Panc1 (cell line): Measurements from ENCODE around the gene NOTCH3. TPM values are rescaled to one million over a fixed set of nuclear protein-coding genes. Genes with fewer than 3 reads are reported as not detected.

ENCODE experiments used
- ATAC-seq: fragments of 200-7000 bp; cut with Tn5 transposase; 2 replicates; pipeline ENCODE4 v1.9.1; 2020; ENCODE audit warnings: mild to moderate bottlenecking, moderate library complexity
- BruUV-seq: library from RNA; stranded (reverse); fragments of 400-500 nt; replicated peaks from 2 replicates; lab custom pipeline; 2021; lab: Mats Ljungman, UMichigan
- CTCF ChIA-PET: fragments of 300-600 bp; sonication (Branson Sonifier 250); formaldehyde crosslinking; loops from one replicate; lab custom pipeline; 2022; ENCODE audit warnings: antibody characterized with exemption; lab: Charles Lee
- POLR2A ChIA-PET: fragments of 300-600 bp; sonication (Branson Sonifier 250); formaldehyde crosslinking; loops from one replicate; lab custom pipeline; 2022; ENCODE audit warnings: antibody characterized with exemption; lab: Charles Lee
- DNase-seq: peaks from one replicate; pipeline ENCODE4 v3.0.0-alpha.2; 2010; ENCODE audit warnings: low read depth, low spot score
- H3K27ac ChIP-seq: 2 replicates; pipeline ENCODE4 v1.5.1; 2011; ENCODE audit warnings: mild to moderate bottlenecking, low read length, inconsistent platforms
- H3K27me3 ChIP-seq: fragments of 200-500 bp; sonication (Bioruptor generic); 2 replicates; pipeline ENCODE4 v1.6.0; 2014; ENCODE audit warnings: low read length, inconsistent platforms; ENCODE audit not compliant: control insufficient read depth, insufficient read depth
- H3K36me3 ChIP-seq: fragments of 200-500 bp; sonication (Bioruptor generic); 2 replicates; pipeline ENCODE4 v1.5.1; 2014; ENCODE audit warnings: inconsistent platforms, mild to moderate bottlenecking, low read length, moderate library complexity; ENCODE audit not compliant: control insufficient read depth, insufficient read depth
- H3K4me1 ChIP-seq: 2 replicates; pipeline ENCODE4 v1.5.1; 2011; ENCODE audit warnings: inconsistent platforms, mild to moderate bottlenecking, low read length, moderate library complexity; ENCODE audit not compliant: control insufficient read depth, insufficient read depth
- H3K4me3 ChIP-seq, 2 experiments: 2 replicates each; pipeline ENCODE4 v1.5.1; 2011 to 2012; ENCODE audit warnings: low read depth in 2 of 2, low read length in 2 of 2, mild to moderate bottlenecking in 2 of 2, inconsistent platforms in 1 of 2, moderate library complexity in 1 of 2
- H3K9me3 ChIP-seq: fragments of 200-500 bp; sonication (Bioruptor generic); 2 replicates; pipeline ENCODE4 v1.5.1; 2014; ENCODE audit warnings: low read depth, mild to moderate bottlenecking, inconsistent platforms, low read length, moderate library complexity; ENCODE audit not compliant: control insufficient read depth, insufficient read depth
- POLR2AphosphoS5 ChIP-seq: IDR thresholded peaks from 2 replicates; pipeline ENCODE4 v1.6.1; 2012; ENCODE audit warnings: mild to moderate bottlenecking, low read depth, low read length, moderate library complexity
- REST ChIP-seq, 2 experiments: IDR thresholded peaks; 2 replicates each; pipeline ENCODE4 v1.6.1; 2011 to 2012; ENCODE audit warnings: low read depth in 2 of 2, control low read depth in 1 of 2, low read length in 1 of 2, mild to moderate bottlenecking in 1 of 2, moderate library complexity in 1 of 2; ENCODE audit not compliant: insufficient read depth in 1 of 2
- SIN3A ChIP-seq: IDR thresholded peaks from 2 replicates; pipeline ENCODE4 v1.6.1; 2012; ENCODE audit warnings: low read depth, mild to moderate bottlenecking, low read length, moderate library complexity, borderline replicate concordance; ENCODE audit not compliant: insufficient read depth
- TCF7L2 ChIP-seq: IDR thresholded peaks from 2 replicates; pipeline ENCODE4 v1.6.1; 2011; ENCODE audit warnings: mild to moderate bottlenecking, low read depth, low read length, inconsistent platforms
- in situ Hi-C: cut with HindIII; loops from 2 replicates; pipeline ENCODE4 v1.10.0; 2016; ENCODE audit warnings: low sequenced_read_pairs, low pct_unique_long_range_greater_than_20kb
- intact Hi-C: fragments of 100-400 bp; cut with micrococcal nuclease; formaldehyde crosslinking; loops from one replicate; pipeline ENCODE4 v1.10.0; 2022; ENCODE audit not compliant: unreplicated experiment
- total RNA-seq: library from RNA; stranded (reverse); gene quantifications from one replicate; pipeline ENCODE4 v1.2.1, GENCODE V29; 2021; ENCODE audit not compliant: unreplicated experiment
- TF ChIP-seq, protein P1 (sequence below): fragments of 450-650 bp; IDR thresholded peaks from 2 replicates; pipeline ENCODE4 v1.5.1; 2017; ENCODE audit warnings: mild to moderate bottlenecking

The NOTCH3 gene
- total RNA-seq, 1 experiment from 2014 or later, result 5.3 TPM

DNA sequence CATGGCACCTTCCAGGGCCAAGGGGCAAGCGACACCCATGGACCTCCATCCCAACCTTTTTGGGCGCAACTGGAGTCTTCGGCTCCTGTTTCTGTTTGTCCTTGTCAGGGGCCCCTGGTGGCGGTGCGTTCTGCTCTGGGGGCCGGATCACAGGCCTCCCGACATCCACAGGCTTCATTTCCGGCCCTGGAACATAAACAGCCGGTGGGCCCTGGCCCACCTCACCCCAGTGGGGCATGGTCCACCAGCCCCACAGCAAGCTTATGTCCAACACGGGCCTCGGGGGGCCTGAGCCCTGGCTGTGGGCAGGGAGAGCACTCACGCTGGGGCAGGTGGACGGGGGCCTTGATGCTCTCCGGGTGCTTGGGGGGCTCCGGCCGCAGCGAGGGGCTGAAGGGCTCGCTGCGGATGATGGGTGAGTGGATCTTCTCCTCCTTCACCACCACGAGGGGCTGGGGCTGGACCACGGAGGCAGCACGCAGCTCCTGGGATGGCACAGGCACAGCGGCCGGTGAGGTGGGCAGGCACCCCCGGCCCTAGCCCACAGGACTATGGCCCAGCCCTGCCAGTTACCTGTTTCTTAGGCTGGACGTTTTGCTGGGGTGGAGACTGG lies 38.6 kb upstream of the NOTCH3 start:
- Histone ChIP-seq H3K4me3 (no peak overlapping the region), H3K9me3 (no peaks in the 10 kb centered on the region), H3K4me1 (no peaks in the 10 kb centered on the region), H3K27ac (no peak overlapping the region), H3K36me3 (no peaks in the 10 kb centered on the region; the same call in 1 of the 2 replicates), H3K27me3 (no peaks in the 10 kb centered on the region)
- DNase-seq, result no peak
- ChIA-PET CTCF (no interaction called here), POLR2A (no interaction called here)
- TF ChIP-seq REST (IDR thresholded peaks at IDR 0.05; ENCODE audit: insufficient read depth in 1 of 2, low read depth in 2 of 2, low read length in 1 of 2), result no peak
- TF ChIP-seq, protein P1, sequence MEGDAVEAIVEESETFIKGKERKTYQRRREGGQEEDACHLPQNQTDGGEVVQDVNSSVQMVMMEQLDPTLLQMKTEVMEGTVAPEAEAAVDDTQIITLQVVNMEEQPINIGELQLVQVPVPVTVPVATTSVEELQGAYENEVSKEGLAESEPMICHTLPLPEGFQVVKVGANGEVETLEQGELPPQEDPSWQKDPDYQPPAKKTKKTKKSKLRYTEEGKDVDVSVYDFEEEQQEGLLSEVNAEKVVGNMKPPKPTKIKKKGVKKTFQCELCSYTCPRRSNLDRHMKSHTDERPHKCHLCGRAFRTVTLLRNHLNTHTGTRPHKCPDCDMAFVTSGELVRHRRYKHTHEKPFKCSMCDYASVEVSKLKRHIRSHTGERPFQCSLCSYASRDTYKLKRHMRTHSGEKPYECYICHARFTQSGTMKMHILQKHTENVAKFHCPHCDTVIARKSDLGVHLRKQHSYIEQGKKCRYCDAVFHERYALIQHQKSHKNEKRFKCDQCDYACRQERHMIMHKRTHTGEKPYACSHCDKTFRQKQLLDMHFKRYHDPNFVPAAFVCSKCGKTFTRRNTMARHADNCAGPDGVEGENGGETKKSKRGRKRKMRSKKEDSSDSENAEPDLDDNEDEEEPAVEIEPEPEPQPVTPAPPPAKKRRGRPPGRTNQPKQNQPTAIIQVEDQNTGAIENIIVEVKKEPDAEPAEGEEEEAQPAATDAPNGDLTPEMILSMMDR, result no peak
- no peak for TF ChIP-seq POLR2AphosphoS5
- TF ChIP-seq SIN3A, result no peak
- no peak for TF ChIP-seq TCF7L2
- BruUV-seq, result no TSS peak
- no peak for ATAC-seq
- in situ Hi-C loops (no loop called here), intact Hi-C loops (no loop called here)

- Histone ChIP-seq H3K4me1 (no peaks in the 10 kb centered on the region), H3K36me3 (no peaks in the 10 kb centered on the region; the same call in 1 of the 2 replicates), H3K27me3 (no peaks in the 10 kb centered on the region), H3K9me3 (no peaks in the 10 kb centered on the region), H3K4me3 (no peak overlapping the region), H3K27ac (no peak overlapping the region)
- DNase-seq, result no peak
- intact Hi-C loops, result no loop called here
- BruUV-seq, result no TSS peak
- in situ Hi-C loops, result no loop called here
- ChIA-PET POLR2A (no interaction called here), CTCF (no interaction called here)
- ATAC-seq, result no peak
- TF ChIP-seq POLR2AphosphoS5, result no peak
- TF ChIP-seq, protein P1, result no peak
- no peak for TF ChIP-seq TCF7L2
- no peak for TF ChIP-seq SIN3A
- no peak for TF ChIP-seq REST (IDR thresholded peaks at IDR 0.05; ENCODE audit: insufficient read depth in 1 of 2, low read depth in 2 of 2, low read length in 1 of 2)
These were observed 37.9 kb upstream of the NOTCH3 start for GRCh38 chr19:15238639-15239155.
